Nephron progenitor cell (in vitro differentiated cells): ENCODE data around the gene NAMPT.

ENCODE experiments used
- DNase-seq: peaks from one replicate; pipeline ENCODE4 v3.0.0; 2021
- H3K27ac Mint-ChIP-seq: 2 replicates; pipeline ENCODE4 v1.8.0; 2021; ENCODE audit warnings: mild to moderate bottlenecking, moderate library complexity, mixed read lengths
- H3K27me3 Mint-ChIP-seq: 2 replicates; pipeline ENCODE4 v1.8.0; 2021; ENCODE audit warnings: mild to moderate bottlenecking, low read depth, mixed read lengths; ENCODE audit not compliant: poor library complexity
- H3K36me3 Mint-ChIP-seq: 2 replicates; pipeline ENCODE4 v1.8.0; 2021; ENCODE audit warnings: low read depth, mixed read lengths
- H3K4me1 Mint-ChIP-seq: 2 replicates; pipeline ENCODE4 v1.8.0; 2021; ENCODE audit warnings: mixed read lengths
- H3K4me3 Mint-ChIP-seq: 2 replicates; pipeline ENCODE4 v1.8.0; 2021; ENCODE audit warnings: mild to moderate bottlenecking, moderate library complexity, mixed read lengths
- H3K9me3 Mint-ChIP-seq: 2 replicates; pipeline ENCODE4 v1.8.0; 2021; ENCODE audit warnings: mild to moderate bottlenecking, moderate library complexity, mixed read lengths
- TF ChIP-seq, protein P1 (sequence below): fragments of 200-600 bp; sonication (generic); IDR thresholded peaks from 2 replicates; pipeline ENCODE4 v1.5.0; 2021; ENCODE audit warnings: antibody characterized with exemption

NAMPT gene

DNA sequence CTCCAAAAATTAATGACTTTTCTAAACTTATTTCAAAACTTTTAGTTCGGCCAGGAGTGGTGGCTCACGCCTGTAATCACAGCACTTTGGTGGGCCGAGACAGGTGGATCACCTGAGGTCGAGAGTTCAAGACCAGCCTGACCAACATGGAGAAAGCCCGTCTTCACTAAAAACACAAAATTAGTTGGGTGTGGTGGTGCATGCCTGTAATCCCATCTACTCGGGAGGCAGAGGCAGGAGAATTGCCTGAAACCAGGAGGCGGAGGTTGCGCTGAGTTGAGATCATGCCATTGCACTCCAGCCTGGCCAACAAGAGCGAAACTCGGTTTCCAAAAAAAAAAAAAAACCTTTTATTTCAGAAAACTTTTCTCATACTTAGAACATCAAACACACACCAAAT lies 8.3 kb downstream of the NAMPT start:
- Mint-ChIP-seq H3K27me3 (no peaks in the 10 kb centered on the region), H3K27ac (no peak overlapping the region), H3K9me3 (no peaks in the 10 kb centered on the region), H3K4me1 (peaks cover 9% of the 10 kb centered on the region), H3K4me3 (no peak overlapping the region), H3K36me3 (peaks cover 69% of the 10 kb centered on the region)
- TF ChIP-seq, protein P1, sequence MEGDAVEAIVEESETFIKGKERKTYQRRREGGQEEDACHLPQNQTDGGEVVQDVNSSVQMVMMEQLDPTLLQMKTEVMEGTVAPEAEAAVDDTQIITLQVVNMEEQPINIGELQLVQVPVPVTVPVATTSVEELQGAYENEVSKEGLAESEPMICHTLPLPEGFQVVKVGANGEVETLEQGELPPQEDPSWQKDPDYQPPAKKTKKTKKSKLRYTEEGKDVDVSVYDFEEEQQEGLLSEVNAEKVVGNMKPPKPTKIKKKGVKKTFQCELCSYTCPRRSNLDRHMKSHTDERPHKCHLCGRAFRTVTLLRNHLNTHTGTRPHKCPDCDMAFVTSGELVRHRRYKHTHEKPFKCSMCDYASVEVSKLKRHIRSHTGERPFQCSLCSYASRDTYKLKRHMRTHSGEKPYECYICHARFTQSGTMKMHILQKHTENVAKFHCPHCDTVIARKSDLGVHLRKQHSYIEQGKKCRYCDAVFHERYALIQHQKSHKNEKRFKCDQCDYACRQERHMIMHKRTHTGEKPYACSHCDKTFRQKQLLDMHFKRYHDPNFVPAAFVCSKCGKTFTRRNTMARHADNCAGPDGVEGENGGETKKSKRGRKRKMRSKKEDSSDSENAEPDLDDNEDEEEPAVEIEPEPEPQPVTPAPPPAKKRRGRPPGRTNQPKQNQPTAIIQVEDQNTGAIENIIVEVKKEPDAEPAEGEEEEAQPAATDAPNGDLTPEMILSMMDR = no peak
- no peak for DNase-seq

DNA sequence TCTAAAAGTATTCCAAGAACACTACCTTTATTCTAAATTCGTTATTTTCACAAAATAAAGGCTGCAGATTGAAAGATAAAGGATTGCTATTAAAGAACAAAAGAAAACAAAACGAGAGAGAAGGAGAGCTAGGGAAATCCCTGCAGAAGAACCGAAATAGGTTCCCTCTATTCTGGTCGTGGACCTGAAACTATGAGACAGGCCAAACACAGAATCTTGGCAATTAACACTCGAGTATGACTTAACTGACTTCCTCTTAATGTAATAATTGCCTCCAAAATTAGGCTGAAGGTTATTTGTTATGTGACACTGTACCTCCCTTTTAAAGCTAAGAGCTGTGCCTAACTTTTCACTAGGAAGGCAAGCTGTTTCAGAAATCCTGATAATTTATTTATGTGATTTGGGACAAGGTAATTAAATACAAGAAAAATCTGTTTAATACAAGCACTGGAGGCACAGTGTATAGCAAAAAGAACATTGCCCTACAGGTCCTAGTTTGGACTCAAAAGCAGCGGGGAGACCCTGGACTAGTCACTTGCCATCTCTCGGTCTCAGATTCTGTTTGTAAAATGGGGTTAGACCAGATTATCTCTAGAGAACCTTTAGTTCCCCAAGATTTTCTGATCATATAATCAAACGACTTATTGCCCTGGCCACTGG lies 11.6 kb downstream of the NAMPT start:
- Mint-ChIP-seq H3K27me3 (no peaks in the 10 kb centered on the region), H3K4me1 (no peaks in the 10 kb centered on the region), H3K9me3 (no peaks in the 10 kb centered on the region), H3K36me3 (peaks cover 73% of the 10 kb centered on the region), H3K4me3 (no peak overlapping the region), H3K27ac (no peak overlapping the region)
- DNase-seq = no peak
- TF ChIP-seq, protein P1 = no peak

- no peak for DNase-seq
- Mint-ChIP-seq H3K4me3 (no peak overlapping the region), H3K27me3 (no peaks in the 10 kb centered on the region), H3K9me3 (no peaks in the 10 kb centered on the region), H3K4me1 (no peaks in the 10 kb centered on the region), H3K27ac (no peak overlapping the region), H3K36me3 (peaks cover 65% of the 10 kb centered on the region)
- TF ChIP-seq, protein P1 = no peak
Measured at GRCh38 chr7:106270122-106270977, 14.4 kb downstream of the NAMPT start.

GRCh38 chr7:106269254-106269961 lies 15.4 kb downstream of the NAMPT start:
- no peak for DNase-seq
- Mint-ChIP-seq H3K4me1 (no peaks in the 10 kb centered on the region), H3K4me3 (no peak overlapping the region), H3K36me3 (peaks cover 64% of the 10 kb centered on the region), H3K9me3 (no peaks in the 10 kb centered on the region), H3K27me3 (no peaks in the 10 kb centered on the region), H3K27ac (no peak overlapping the region)
- TF ChIP-seq, protein P1 = no peak

DNA sequence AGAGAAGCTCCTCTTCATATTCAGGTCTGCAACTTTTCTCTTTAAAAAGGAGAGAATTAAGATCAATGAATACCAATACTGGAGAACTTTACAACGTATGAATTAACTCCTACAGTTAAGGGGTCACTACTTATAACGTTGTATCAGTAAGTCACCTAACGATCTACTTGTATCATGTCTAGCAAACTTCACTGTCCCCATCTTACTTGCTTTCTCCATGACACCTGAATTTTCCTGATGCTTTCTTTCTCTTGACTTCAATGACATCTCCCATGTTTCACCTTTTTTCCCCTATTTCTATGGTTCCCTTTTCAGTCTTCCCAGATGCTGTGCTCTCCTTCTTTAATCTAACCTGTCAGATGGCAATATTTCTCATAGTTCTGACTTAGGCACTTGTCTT lies 19.6 kb downstream of the NAMPT start:
- Mint-ChIP-seq H3K4me1 (no peaks in the 10 kb centered on the region), H3K27me3 (no peaks in the 10 kb centered on the region), H3K9me3 (no peaks in the 10 kb centered on the region), H3K27ac (no peak overlapping the region), H3K4me3 (no peak overlapping the region), H3K36me3 (peaks cover 64% of the 10 kb centered on the region)
- TF ChIP-seq, protein P1 = no peak
- DNase-seq = no peak
